Natural killer cell treated with Interleukin-12 subunit alpha and Interleukin-12 subunit beta and Interleukin-15 and Interleukin-18, amount 100 ng/mL, for 72 hours (primary cell): ENCODE data around the gene HPCAL1. TPM values are rescaled to one million over a fixed set of nuclear protein-coding genes. Genes with fewer than 3 reads are reported as not detected.
"Not testable (repeated sequence)": the region's sequence is repeated elsewhere in the genome, so short reads cannot be mapped to it uniquely, and the experiment has no call there.

Source experiments
- ATAC-seq, 2 donors: fragments of 150-1000 bp; cut with Tn5 transposase in 1 of 2; sonication (Bioruptor Pico), chemical (Tn5 transposase) in 1 of 2; 2 replicates each; pipeline ENCODE4 v1.10.0; 2021
- DNase-seq: peaks from one replicate; pipeline ENCODE4 v3.0.0; 2022; ENCODE audit warnings: low spot score
- H3K27ac Mint-ChIP-seq, 2 donors: 1 replicate in 1 of 2; 2 replicates in 1 of 2; pipeline ENCODE4 v1.8.0; 2022; ENCODE audit warnings: mixed read lengths in 2 of 2, mild to moderate bottlenecking in 1 of 2, moderate library complexity in 1 of 2
- H3K27me3 Mint-ChIP-seq, 2 donors: 1 replicate in 1 of 2; 2 replicates in 1 of 2; pipeline ENCODE4 v1.8.0; 2022; ENCODE audit warnings: mixed read lengths in 2 of 2
- H3K36me3 Mint-ChIP-seq: one replicate; pipeline ENCODE4 v1.8.0; 2022; ENCODE audit warnings: mixed read lengths
- H3K4me1 Mint-ChIP-seq, 2 donors: 1 replicate in 1 of 2; 2 replicates in 1 of 2; pipeline ENCODE4 v1.8.0; 2022; ENCODE audit warnings: low read depth in 2 of 2, mixed read lengths in 2 of 2, mild to moderate bottlenecking in 1 of 2
- H3K4me3 Mint-ChIP-seq: one replicate; pipeline ENCODE4 v1.8.0; 2022; ENCODE audit warnings: mixed read lengths
- H3K9me3 Mint-ChIP-seq: 2 replicates; pipeline ENCODE4 v1.8.0; 2022; ENCODE audit warnings: mixed read lengths
- total RNA-seq, 2 donors: library from RNA; stranded (reverse); gene quantifications; one replicate each; pipeline ENCODE4 v1.2.3, GENCODE V29; 2022

Gene HPCAL1
- total RNA-seq, 2 donors from 2014 or later: 13.8 to 19.0 TPM

DNA sequence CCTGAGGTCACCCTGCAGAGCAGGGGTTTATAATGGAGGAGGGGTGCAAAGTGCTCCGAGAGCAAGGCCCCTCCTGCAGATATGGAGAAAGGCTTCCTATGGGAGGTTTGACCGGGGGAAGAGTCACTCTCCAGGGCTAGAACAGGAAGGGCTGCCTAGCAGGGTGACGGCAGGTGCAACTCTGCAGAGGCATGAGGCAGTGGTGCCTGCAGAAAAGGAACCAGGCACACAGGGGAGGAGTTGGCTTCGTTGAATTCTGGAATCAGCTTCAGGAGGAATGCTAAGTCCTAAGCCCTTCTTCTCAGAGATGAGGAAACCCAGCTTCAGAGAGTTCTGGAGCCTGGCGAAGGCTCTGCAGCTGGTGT, 17.5 kb upstream of the HPCAL1 start:
- ATAC-seq (no peak), DNase-seq (no peak)
- Mint-ChIP-seq H3K4me3 (no peak overlapping the region), H3K9me3 (no peaks in the 10 kb centered on the region), H3K27me3 (no peaks in the 10 kb centered on the region), H3K4me1 (peaks cover 19 to 31% of the 10 kb centered on the region in 2 donors), H3K27ac (no peak overlapping the region), H3K36me3 (no peaks in the 10 kb centered on the region)

DNA sequence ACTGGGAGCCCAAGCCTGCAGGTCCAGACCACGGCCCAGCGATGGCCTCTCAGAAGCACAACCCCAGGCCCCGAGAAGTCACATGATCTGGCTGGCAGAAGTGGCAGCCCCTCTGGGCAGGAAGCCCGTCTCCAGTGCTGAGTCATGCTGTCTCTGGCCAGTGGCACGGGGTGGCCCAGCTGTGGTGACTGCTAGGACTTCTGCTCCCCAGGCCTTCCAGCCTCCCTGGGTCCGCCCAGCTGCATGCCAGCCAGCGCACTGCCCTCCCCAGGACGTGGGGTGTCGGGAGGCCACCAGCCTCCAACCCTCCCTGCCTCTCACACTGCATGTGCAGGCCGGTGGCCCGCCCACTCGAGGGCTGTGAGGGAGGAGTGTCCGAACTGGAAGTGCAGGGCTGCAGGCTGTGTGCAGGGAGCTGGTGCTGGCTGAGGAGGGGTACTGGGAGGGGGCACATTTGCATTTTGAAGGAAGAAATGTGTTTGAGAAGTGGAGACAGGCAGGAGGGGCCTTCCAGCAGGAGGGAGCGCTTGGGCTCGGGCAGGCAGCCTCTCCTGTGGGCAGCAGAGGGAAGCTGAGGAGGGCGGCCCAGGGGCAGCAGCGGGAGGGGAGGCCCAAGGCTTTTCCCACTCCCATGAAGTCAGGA, 17.0 kb upstream of the HPCAL1 start:
- Mint-ChIP-seq H3K27ac (peak overlapping the region in 1 of 2 donors; percentile 21), H3K9me3 (no peaks in the 10 kb centered on the region), H3K36me3 (no peaks in the 10 kb centered on the region), H3K4me1 (peaks cover 19 to 31% of the 10 kb centered on the region in 2 donors), H3K27me3 (no peaks in the 10 kb centered on the region), H3K4me3 (no peak overlapping the region)
- DNase-seq (no peak), ATAC-seq (peak; percentile 46 to 62)

DNA sequence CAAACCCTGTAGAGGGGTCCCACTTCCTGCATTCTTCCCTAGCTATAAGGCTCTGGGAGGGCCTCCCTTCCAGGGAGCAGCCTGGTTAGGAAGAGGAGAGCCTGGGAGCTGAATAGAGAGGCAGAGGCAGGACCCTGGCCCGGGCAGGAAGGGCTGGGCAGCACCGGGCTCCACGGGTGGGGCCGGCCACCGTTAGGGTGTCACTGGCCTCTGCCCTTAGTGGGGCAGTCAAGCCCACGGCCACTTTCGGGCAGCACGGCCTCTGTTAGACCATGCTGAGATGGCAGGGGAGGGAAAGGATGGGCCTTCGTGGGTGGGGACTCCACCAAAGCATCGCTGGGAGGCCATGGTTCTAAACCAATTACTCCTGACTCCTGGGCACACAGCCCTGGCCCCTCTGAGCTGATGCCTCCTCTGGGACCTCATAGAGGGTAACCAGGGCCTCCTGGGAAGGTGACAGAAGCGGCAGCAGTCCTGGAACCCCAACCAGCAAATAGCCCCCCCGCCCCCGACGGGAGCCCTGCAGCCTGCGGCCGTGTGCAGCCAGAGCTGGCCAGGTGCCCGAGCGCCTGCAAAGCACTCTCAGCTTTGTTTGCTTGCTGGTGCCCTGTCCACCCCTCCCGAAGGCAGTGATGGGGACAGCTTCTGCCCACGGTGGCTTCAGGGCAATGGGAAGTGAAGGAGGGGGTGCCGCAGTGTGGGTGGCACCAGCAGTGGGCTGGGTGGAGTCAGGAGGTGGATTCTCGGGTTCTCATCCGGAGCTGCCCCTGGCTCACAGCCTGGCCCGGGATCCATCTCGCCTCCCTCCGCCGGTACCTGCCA, 16.3 kb upstream of the HPCAL1 start:
- Mint-ChIP-seq H3K4me1 (peaks cover 19 to 31% of the 10 kb centered on the region in 2 donors), H3K27ac (no peak overlapping the region), H3K4me3 (no peak overlapping the region), H3K36me3 (no peaks in the 10 kb centered on the region), H3K27me3 (no peaks in the 10 kb centered on the region), H3K9me3 (no peaks in the 10 kb centered on the region)
- no peak for DNase-seq
- no peak for ATAC-seq

DNA sequence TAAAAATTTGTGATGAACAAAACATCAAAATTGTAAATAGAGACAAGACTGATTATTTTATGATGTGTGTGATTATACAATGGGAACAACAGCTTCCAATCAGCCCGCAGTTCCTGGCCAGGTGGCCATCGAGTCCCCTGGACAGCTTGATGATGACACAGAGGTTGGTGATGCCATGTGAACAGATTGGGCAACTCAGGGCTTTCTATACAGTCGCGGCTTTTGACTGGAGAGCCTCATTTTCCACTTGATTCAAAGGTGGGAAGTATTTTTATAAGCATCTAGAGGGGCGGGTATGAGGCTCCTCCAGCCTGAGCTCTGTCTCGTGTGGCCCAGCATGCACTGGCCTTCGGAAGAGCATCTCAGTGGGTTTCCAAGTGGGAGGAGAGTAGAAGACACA, 14.9 kb upstream of the HPCAL1 start:
- DNase-seq (no peak), ATAC-seq (no peak)
- no peaks in the 10 kb centered on the region for H3K9me3 Mint-ChIP-seq
- H3K4me3 Mint-ChIP-seq: no peak overlapping the region
- no peaks in the 10 kb centered on the region for H3K27me3 Mint-ChIP-seq
- no peaks in the 10 kb centered on the region for H3K36me3 Mint-ChIP-seq
- no peak overlapping the region for H3K27ac Mint-ChIP-seq
- H3K4me1 Mint-ChIP-seq: peaks cover 15 to 20% of the 10 kb centered on the region in 2 donors

DNA sequence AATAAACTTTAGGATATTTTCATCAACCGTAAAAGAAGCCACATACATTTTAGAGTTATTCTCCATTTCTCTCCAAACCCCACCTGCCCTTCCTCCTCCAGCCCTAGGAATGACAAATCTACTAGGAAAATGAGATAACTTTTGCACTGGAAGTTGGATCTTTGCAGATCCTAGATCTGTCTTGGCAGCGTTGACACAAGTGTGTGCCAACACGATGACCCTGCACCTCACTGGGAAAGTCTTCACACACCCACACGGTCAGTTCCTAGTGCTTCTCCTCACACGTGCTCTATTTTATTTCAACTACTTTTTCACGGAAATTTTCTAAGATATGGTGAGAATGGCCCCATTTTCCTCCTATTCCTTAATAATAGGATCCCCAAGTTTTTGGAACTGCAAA, 14.1 kb upstream of the HPCAL1 start:
- no peaks in the 10 kb centered on the region for H3K27me3 Mint-ChIP-seq
- no peak overlapping the region for H3K27ac Mint-ChIP-seq
- H3K4me1 Mint-ChIP-seq: peaks cover 6 to 12% of the 10 kb centered on the region in 2 donors
- ATAC-seq (no peak), DNase-seq (no peak)
- no peak overlapping the region for H3K4me3 Mint-ChIP-seq
- H3K9me3 Mint-ChIP-seq: no peaks in the 10 kb centered on the region
- H3K36me3 Mint-ChIP-seq: no peaks in the 10 kb centered on the region

DNA sequence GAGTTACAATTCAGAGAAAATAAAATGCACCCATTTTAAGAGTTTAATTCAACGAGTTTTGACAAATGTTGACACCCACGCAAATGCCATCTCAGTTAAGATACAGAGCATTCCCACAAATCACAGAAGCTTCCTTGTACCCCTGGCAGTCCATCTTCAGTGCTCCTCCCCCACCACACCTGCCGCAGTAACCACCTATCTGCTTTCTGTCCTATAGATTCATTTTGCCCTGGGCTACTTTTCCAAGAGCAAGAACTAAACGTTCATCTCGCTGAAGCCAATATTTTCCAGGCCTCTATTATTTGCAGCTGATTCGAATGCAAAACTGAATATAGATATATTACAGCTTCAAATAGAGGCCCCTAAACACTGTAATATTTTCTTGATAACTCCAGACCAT, 13.4 kb upstream of the HPCAL1 start:
- Mint-ChIP-seq H3K9me3 (no peaks in the 10 kb centered on the region), H3K27me3 (no peaks in the 10 kb centered on the region), H3K27ac (no peak overlapping the region), H3K4me3 (no peak overlapping the region), H3K36me3 (no peaks in the 10 kb centered on the region), H3K4me1 (peaks cover 5 to 10% of the 10 kb centered on the region in 2 donors)
- DNase-seq (no peak), ATAC-seq (no peak)

DNA sequence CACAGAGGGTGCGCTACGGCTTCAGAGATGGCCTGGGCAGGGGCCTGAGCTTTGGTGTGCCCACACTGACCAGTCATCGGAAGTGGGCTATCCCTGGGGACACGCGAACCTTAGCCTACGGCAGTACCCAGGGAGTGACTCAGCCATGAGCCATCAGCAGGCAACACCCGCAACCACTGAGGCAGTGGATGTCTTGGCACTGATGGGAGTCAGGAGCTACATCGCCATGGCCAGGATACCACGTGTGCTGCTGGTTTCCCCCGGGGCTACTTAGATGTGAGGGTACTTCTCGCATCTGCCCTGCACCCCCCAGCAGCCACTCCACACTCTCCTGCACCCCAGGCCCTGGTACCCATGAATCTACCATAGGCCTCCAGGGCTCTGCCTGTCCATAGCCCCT, 12.8 kb upstream of the HPCAL1 start:
- no peaks in the 10 kb centered on the region for H3K36me3 Mint-ChIP-seq
- ATAC-seq: no peak
- no peak overlapping the region for H3K27ac Mint-ChIP-seq
- H3K9me3 Mint-ChIP-seq: no peaks in the 10 kb centered on the region
- peaks cover 4 to 8% of the 10 kb centered on the region in 2 donors for H3K4me1 Mint-ChIP-seq
- H3K4me3 Mint-ChIP-seq: no peak overlapping the region
- H3K27me3 Mint-ChIP-seq: no peaks in the 10 kb centered on the region
- DNase-seq: no peak

DNA sequence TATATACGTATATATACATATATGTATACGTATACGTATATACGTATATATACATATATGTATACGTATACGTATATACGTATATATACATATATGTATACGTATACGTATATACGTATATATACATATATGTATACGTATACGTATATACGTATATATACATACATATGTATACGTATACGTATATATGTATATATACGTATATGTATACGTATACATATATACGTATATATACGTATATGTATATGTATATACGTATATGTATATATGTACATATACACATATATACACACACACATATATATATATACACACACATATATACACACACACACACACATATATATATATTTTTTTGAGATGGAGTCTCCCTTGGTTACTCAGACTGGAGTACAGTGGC, 11.3 kb upstream of the HPCAL1 start:
- not testable (repeated sequence) for ATAC-seq, H3K36me3 Mint-ChIP-seq, H3K4me3 Mint-ChIP-seq, H3K4me1 Mint-ChIP-seq, H3K9me3 Mint-ChIP-seq, H3K27ac Mint-ChIP-seq, DNase-seq, H3K27me3 Mint-ChIP-seq

DNA sequence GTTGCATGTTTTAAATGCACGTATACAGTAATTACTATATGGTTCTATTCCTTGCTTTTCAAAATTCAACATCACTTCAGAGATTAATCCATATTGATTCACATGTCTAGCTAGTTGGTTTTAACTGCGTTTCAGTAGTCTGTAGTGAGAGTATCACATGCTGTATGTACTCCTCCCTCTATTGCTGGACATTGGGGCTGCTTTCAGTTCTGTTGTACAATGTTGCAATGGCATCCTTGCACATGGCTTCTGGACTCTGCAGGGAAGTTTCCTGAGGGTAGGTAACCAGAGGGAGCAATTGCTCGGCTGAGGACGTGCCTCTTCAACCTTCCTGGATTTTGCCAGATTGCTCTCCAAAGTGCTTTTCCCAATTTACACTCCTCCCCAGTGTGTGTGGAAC, 10.7 kb upstream of the HPCAL1 start:
- no peaks in the 10 kb centered on the region for H3K27me3 Mint-ChIP-seq
- DNase-seq (no peak), ATAC-seq (no peak)
- no peak overlapping the region for H3K4me3 Mint-ChIP-seq
- H3K4me1 Mint-ChIP-seq: no peaks in the 10 kb centered on the region
- no peaks in the 10 kb centered on the region for H3K36me3 Mint-ChIP-seq
- no peak overlapping the region for H3K27ac Mint-ChIP-seq
- H3K9me3 Mint-ChIP-seq: no peaks in the 10 kb centered on the region

DNA sequence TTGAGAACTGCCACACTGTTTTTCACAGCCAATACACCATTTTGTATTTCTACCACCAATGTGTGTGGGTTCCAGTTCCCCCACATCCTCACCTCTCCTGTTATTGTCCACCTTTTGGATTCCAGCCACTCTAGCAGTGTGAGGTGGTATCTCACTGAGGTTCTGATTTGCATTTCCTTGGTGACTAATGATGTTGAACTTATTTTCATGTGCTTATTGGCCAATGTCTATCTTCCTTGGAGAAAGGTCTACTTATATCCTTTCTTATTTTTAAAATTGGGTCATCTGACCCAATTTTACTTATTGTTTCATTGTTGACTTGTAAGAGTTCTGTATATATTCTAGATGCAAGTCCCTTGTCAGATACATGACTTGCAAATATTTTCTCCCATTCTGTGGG, 9.1 kb upstream of the HPCAL1 start:
- Mint-ChIP-seq H3K36me3 (no peaks in the 10 kb centered on the region), H3K4me1 (peaks cover 10 to 12% of the 10 kb centered on the region in 2 donors), H3K4me3 (no peak overlapping the region), H3K27me3 (no peaks in the 10 kb centered on the region), H3K9me3 (no peaks in the 10 kb centered on the region), H3K27ac (peak overlapping the region in 1 of 2 donors; percentile 6)
- no peak for DNase-seq
- ATAC-seq: no peak

DNA sequence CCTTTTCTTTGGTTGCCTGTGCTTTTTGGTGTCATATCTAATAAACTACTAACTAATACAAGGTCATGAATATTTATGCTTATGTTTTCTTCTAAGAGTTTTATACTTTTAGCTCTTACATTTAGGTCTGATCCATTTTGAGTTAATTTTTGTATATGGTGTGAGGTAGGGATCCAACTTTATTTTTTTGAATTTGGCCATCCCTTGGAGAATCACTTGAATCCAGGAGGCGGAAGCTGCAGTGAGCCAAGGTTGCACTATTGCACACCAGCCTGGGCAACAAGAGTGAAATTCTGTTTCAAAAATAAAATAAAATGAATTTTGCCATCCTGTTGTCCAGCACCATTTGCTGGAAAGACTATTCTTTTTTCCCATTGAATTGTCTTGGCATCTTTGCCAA, 8.6 kb upstream of the HPCAL1 start:
- Mint-ChIP-seq H3K4me3 (no peak overlapping the region), H3K4me1 (peaks cover 14 to 17% of the 10 kb centered on the region in 2 donors), H3K36me3 (no peaks in the 10 kb centered on the region), H3K27me3 (no peaks in the 10 kb centered on the region), H3K27ac (peak overlapping the region in 1 of 2 donors; percentile 6), H3K9me3 (no peaks in the 10 kb centered on the region)
- DNase-seq (no peak), ATAC-seq (no peak)

DNA sequence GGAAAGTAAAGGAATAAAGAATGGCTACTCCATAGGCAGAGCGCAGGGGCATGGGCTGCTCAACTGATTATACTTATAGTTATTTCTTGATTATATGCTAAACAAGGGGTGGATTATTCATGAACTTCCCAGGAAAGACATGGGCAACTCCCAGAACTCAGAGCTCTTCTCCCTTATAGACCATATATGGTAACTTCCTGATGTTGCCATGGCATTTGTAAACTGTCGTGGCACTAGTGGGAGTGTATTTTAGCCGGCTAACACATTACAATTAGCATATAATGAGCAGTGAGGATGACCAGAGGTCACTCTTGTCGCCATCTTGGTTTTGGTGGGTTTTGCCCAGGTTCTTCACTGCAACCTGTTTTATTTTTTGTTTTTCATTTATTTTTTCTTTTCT, 7.1 kb upstream of the HPCAL1 start:
- H3K4me1 Mint-ChIP-seq: peaks cover 14 to 17% of the 10 kb centered on the region in 2 donors
- not testable (repeated sequence) for H3K9me3 Mint-ChIP-seq, H3K27me3 Mint-ChIP-seq, H3K36me3 Mint-ChIP-seq, H3K4me3 Mint-ChIP-seq, DNase-seq, ATAC-seq
- H3K27ac Mint-ChIP-seq: peak overlapping the region in 1 of 2 donors; percentile 78

DNA sequence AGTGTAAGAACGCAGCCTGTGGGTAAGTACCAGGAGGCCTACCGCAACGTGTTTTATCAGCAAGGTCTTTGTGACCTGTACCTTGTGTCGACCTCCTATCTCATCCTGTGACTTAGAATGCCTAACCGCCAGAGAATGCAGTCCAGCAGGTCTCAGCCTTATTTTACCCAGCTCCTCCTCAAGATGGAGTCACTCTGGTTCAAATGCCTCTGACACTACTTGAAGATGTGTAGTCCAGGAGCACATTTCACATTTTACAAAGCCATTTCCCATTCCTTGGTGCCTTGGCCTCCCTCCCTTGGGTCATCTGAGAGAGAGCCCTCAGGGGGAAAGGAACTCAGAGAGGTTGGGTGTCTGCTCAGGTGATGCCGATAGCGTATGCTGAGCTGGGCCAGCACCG, 6.6 kb upstream of the HPCAL1 start:
- no peak for ATAC-seq
- DNase-seq: no peak
- Mint-ChIP-seq H3K27ac (peak overlapping the region in 1 of 2 donors; percentile 78), H3K4me3 (no peak overlapping the region), H3K27me3 (no peaks in the 10 kb centered on the region), H3K36me3 (no peaks in the 10 kb centered on the region), H3K4me1 (peaks cover 18 to 21% of the 10 kb centered on the region in 2 donors), H3K9me3 (no peaks in the 10 kb centered on the region)

DNA sequence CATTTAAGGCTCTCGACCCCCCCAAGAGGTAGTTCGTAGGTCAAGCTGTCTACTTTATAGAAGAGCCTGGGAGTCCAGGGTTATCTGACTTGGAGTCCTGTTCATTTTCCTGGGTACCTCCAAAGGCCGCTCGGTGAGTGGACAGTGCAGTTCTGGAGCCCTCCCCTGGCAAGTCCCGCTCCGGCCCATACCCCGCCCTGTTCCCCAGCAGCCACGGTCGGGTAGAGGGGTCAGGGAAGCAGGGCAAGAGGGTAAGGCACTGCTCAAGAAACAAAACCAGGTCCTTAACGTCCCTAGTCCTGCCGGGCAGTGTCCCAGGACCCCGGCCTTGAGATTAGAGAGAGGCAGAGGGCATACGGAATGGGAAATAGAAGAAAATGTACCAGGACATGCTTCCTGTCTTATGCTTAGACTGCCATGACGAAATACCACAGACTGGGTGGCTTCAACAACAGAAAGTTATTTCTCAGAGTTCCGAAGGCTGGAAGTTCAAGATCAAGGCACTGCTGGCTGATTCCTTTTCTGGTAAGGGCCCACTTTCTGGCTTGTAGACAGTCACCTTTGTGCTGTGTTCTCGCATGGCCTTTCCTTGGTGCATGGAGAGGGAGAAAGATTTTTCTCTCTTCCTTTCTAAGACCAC, 5.4 kb upstream of the HPCAL1 start:
- H3K4me3 Mint-ChIP-seq: peak overlapping the region; percentile 44
- no peaks in the 10 kb centered on the region for H3K27me3 Mint-ChIP-seq

More for the DNA sequence above, 5.4 kb upstream of the HPCAL1 start:
- Mint-ChIP-seq H3K4me1 (peaks cover 18 to 21% of the 10 kb centered on the region in 2 donors), H3K9me3 (no peaks in the 10 kb centered on the region), H3K36me3 (no peaks in the 10 kb centered on the region), H3K27ac (peak overlapping the region; percentile 51 to 86)
- DNase-seq (no peak), ATAC-seq (no peak)
